DMS 273 (cell line): Measurements from ENCODE around the gene PDZRN4.
"Not testable (repeated sequence)": the region's sequence is repeated elsewhere in the genome, so short reads cannot be mapped to it uniquely, and the experiment has no call there.

ENCODE experiments used
- DNase-seq: peaks from one replicate; lab custom pipeline; 2025; ENCODE audit not compliant: unreplicated experiment; lab: John Stamatoyannopoulos, UW

PDZRN4 gene

GRCh38 chr12:41504976-41505375, 316.9 kb downstream of the PDZRN4 start:
- no peak for DNase-seq

GRCh38 chr12:41507286-41507685, 319.2 kb downstream of the PDZRN4 start:
- no peak for DNase-seq

GRCh38 chr12:41509271-41510055, 321.3 kb downstream of the PDZRN4 start:
- DNase-seq: no peak

DNA sequence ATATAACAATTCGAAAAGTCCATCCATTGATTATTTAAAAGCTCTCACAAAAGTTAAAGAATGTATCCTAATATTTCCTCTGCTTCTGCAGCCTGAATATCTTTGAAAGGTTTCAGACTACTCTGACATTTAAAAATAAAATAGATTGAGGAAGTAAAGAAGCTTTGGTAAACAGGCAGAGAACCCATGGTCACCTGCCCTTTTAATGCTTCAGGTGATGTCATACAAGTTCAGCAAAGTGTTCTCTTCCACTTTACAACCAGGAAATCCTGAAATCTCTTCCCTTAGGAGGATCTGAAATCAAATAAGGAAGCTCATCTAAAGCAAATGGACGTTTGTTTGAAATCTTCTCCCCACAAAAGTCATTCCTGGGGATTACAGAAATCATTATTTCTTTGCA, 322.4 kb downstream of the PDZRN4 start:
- no peak for DNase-seq

- DNase-seq: no peak
Observed at GRCh38 chr12:41511247-41511646, 323.1 kb downstream of the PDZRN4 start.

GRCh38 chr12:41512497-41512896, 324.4 kb downstream of the PDZRN4 start:
- DNase-seq: no peak

GRCh38 chr12:41514021-41514777, 326.1 kb downstream of the PDZRN4 start:
- DNase-seq: peak; percentile 42

GRCh38 chr12:41514907-41515306, 326.8 kb downstream of the PDZRN4 start:
- peak; percentile 31 for DNase-seq

- DNase-seq: no peak
Observed at GRCh38 chr12:41515953-41516352, 327.8 kb downstream of the PDZRN4 start.

DNA sequence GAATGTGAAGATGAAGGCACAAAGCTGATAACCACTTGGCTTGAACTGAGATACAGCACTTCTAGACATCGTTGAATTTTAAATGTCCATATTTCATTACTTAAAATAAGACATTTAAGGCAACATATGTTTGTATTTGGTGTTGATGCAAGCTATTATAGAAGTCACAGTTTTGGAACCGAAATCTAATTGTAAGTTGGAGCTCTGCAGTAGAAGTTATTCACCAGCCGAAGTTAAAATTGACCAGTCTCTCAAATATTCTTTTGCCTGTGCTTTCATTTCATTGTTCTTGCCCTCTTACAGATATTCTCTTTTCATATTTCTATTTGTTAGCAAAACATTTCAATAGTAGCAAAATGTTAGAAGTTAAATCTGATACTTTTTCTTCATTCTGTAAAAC, 332.7 kb downstream of the PDZRN4 start:
- DNase-seq: no peak

DNA sequence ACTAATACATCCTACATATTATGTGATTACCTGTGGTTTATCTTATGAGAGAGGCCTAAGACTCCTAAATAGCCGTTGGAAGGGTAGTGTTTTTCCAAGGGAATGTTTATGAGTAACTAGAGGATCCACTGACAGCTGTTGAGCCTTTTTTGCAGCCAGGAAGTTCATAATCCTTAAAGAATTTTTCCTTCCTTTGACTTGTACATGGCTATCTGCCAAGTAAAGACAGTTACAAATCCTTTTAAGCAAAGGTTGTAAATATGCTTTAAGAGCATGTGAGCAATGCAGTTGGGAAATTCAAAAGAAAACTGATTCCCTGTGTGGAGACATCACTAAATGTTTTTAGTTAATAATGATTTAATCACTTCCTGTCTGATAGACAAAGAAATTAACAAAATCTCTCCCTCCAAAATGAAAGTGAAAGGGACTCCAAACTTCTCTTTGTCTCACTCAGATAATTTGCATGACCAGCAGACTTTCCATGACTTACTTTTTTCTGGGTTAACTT, 333.8 kb downstream of the PDZRN4 start:
- peak; percentile 61 for DNase-seq

DNA sequence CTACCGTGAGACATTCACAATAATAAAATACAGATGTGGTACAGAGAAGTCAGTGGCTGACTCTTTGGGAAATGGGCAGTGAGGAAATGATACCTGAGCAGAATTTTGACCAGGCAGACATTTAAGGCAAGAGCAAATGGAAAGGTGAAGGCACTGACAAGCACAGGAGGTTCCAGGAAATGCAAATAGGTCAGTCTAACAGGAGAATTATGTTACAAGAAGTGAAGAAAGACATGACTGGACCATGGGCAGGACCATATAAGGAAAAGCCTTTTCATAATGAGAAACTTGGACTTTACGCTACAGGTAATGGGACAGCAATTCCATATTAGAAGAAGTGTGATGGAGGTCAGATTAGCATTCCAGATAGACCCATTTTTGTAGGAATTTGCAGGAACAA, 338.9 kb downstream of the PDZRN4 start:
- DNase-seq: no peak

- no peak for DNase-seq
Observed at GRCh38 chr12:41527534-41528116, 339.5 kb downstream of the PDZRN4 start.

DNA sequence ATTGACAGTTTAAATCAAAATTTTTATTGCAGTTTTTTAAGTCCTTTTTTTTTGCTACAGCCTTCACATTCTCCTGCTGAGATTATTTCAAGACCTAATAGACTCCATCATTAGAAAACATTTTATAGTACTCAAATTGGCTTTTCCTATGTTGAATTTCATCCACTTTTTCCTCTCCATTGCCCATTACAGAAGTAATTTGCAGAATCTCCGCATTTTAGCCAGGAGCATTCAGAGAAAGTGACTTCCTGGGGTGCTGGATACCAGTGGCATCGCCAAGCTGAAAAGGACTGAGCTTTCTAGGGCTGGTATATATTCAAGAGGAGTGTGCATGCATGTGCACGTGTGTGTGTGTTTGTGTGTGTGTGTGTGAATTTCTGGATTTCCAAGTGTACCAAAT, 340.8 kb downstream of the PDZRN4 start:
- no peak for DNase-seq

DNA sequence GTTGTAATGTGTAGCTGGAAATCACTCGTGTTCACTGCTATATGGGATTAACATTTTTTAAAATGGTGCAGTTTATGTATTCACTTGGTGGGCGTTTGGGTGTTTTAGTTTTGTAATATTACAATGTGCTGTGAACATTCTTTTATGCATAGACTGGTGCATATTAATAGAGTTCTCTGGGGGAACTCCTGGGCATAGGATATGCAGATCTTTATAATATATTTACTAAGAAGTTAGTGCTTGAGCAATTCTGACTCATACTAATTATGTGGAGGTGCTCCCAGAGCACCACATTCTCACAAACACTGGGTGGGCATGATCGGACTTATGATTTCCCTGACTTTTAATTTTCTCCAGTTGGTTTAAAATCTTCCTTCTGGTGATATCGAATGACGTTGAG, 342.3 kb downstream of the PDZRN4 start:
- no peak for DNase-seq

GRCh38 chr12:41531147-41531829, 343.2 kb downstream of the PDZRN4 start:
- DNase-seq: no peak

DNA sequence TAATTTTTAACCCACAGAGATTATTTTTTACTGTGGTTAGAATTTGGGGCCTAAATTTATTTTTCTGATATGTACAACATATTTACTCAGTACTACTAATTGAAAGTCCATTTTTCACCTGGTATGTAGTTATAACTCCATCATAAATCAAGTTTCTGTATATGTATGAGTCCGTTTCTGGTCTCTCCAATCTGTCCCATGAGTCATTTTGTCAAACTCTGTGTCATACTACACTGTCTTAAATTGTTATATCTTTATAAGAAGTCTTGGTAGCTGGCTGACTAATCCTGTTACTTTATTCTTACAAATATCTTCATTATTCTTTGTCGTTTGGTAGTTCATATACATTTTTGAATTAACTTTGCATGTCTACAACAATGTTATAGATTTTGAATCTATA, 344.0 kb downstream of the PDZRN4 start:
- no peak for DNase-seq

GRCh38 chr12:41536813-41537490, 348.8 kb downstream of the PDZRN4 start:
- DNase-seq: no peak

DNA sequence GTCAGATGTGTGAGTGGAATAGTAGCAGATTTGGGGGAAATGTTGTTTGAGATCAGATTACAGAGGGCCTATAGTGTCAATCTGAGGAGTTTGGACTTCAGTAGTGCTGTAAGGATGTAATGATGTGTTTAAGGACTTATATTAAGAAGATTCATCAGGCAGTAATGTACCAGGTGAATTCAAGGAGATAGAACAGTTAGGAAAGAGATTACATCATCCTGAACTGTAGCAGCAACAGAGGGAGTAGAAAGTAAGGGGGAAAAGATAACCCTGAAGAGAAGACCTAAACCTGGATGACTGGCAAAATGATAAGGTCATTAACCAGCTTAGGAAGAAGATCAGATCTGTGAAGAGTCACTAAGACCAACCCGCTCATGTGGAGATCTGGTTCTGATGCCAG, 349.4 kb downstream of the PDZRN4 start:
- DNase-seq: no peak

DNA sequence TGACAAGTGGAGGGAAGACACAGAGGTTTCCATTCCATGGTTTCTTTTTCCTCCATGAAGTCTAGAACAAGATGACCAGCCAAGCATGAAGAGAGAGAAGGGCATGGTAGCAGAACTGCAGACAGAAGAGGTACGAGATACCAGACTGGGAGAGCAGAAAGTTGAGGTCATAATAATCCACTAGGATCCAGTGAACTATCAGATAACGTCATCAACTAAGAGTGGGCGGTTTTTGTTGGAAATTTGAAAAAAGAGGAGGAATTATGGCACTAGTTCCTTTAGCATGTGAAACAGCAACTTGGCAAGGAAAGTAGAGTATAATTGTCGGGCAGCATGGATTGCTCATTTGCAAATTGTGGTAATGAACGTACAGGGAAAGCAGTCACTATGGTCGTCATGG, 357.6 kb downstream of the PDZRN4 start:
- DNase-seq: no peak

- not testable (repeated sequence) for DNase-seq
Observed at GRCh38 chr12:41547071-41547470, 359.0 kb downstream of the PDZRN4 start.
